Tibial nerve (tissue), 4 donors: ENCODE measurements around the gene TECPR1. TPM values are rescaled to one million over a fixed set of nuclear protein-coding genes. Genes with fewer than 3 reads are reported as not detected.

Experiments
- DNase-seq, 2 donors: peaks; one replicate each; pipeline ENCODE4 v3.0.0-alpha.2; 2019; ENCODE audit warnings: low spot score in 2 of 2
- H3K27ac ChIP-seq, 4 donors: fragments of 200-600 bp; sonication (generic) in 3 of 4; one replicate each; pipeline ENCODE4 v1.5.1; 2017 to 2019; ENCODE audit warnings: mild to moderate bottlenecking in 1 of 4
- H3K27me3 ChIP-seq, 2 donors: fragments of 200-600 bp; sonication (generic) in 1 of 2; one replicate each; pipeline versions ENCODE4 v1.5.1 to v1.6.0; 2017 to 2019
- H3K36me3 ChIP-seq, 3 donors: fragments of 200-600 bp; sonication (generic); one replicate each; pipeline ENCODE4 v1.5.1; 2018 to 2019
- H3K4me1 ChIP-seq, 4 donors: fragments of 200-600 bp; sonication (generic) in 3 of 4; one replicate each; pipeline ENCODE4 v1.5.1; 2017 to 2019
- H3K4me3 ChIP-seq, 4 donors: fragments of 200-600 bp; sonication (generic) in 3 of 4; one replicate each; pipeline ENCODE4 v1.5.1; 2017 to 2019; ENCODE audit warnings: mild to moderate bottlenecking in 1 of 4, moderate library complexity in 1 of 4
- H3K9me3 ChIP-seq, 4 donors: fragments of 200-600 bp; sonication (generic) in 3 of 4; one replicate each; pipeline ENCODE4 v1.5.1; 2017 to 2019
- EP300 ChIP-seq, 2 donors: sonication (generic); formaldehyde crosslinking; IDR thresholded peaks; one replicate each; pipeline ENCODE4 v1.6.1; 2017; ENCODE audit warnings: antibody characterized with exemption in 2 of 2, mild to moderate bottlenecking in 1 of 2
- POLR2A ChIP-seq, 2 donors: fragments of 450-650 bp; IDR thresholded peaks; one replicate each; pipeline ENCODE4 v1.6.1; 2017; ENCODE audit warnings: antibody characterized with exemption in 2 of 2, mild to moderate bottlenecking in 2 of 2, moderate library complexity in 2 of 2
- WGBS, 2 donors: methylation state at CpG; one replicate each; pipeline ENCODE4 v1.1.5; 2018; 5-methylcytosine and 5-hydroxymethylcytosine counted together
- total RNA-seq, 4 donors: library from RNA; depleted of rRNA; stranded (reverse); fragments of >200 nt; gene quantifications; one replicate each; pipeline ENCODE4 v1.1.0, GENCODE V29; 2016
- TF ChIP-seq, protein P1 (sequence below), 5 experiments: fragments of 200-600 bp in 3 of 5; fragments of 450-650 bp in 2 of 5; sonication (generic) in 3 of 5; IDR thresholded peaks; one replicate each; pipeline ENCODE4 v1.5.1; 2016 to 2019; ENCODE audit warnings: antibody characterized with exemption in 5 of 5, mild to moderate bottlenecking in 3 of 5, moderate library complexity in 2 of 5

The TECPR1 gene
- total RNA-seq, 4 donors from 2014 or later, result 30.8 to 72.6 (median 41.2) TPM

- TF ChIP-seq EP300 (IDR thresholded peaks at IDR 0.05) (no peak), POLR2A (IDR thresholded peaks at IDR 0.05) (no peak)
- TF ChIP-seq, protein P1, sequence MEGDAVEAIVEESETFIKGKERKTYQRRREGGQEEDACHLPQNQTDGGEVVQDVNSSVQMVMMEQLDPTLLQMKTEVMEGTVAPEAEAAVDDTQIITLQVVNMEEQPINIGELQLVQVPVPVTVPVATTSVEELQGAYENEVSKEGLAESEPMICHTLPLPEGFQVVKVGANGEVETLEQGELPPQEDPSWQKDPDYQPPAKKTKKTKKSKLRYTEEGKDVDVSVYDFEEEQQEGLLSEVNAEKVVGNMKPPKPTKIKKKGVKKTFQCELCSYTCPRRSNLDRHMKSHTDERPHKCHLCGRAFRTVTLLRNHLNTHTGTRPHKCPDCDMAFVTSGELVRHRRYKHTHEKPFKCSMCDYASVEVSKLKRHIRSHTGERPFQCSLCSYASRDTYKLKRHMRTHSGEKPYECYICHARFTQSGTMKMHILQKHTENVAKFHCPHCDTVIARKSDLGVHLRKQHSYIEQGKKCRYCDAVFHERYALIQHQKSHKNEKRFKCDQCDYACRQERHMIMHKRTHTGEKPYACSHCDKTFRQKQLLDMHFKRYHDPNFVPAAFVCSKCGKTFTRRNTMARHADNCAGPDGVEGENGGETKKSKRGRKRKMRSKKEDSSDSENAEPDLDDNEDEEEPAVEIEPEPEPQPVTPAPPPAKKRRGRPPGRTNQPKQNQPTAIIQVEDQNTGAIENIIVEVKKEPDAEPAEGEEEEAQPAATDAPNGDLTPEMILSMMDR (IDR thresholded peaks at IDR 0.05), result no peak
- H3K27ac ChIP-seq, result no peak overlapping the region
- H3K36me3 ChIP-seq, result peaks cover 0 to 77% (median 0%) of the 10 kb centered on the region in 3 donors
- DNase-seq, result no peak
- no peak overlapping the region for H3K4me3 ChIP-seq
- no peaks in the 10 kb centered on the region for H3K4me1 ChIP-seq
- WGBS, 2 donors, result 87% methylated on average over 16 of the region's 16 CpGs
- no peaks in the 10 kb centered on the region for H3K27me3 ChIP-seq
- peaks cover 0 to 15% (median 0%) of the 10 kb centered on the region in 4 donors for H3K9me3 ChIP-seq
Observed at GRCh38 chr7:98196706-98197605, 55.1 kb downstream of the TECPR1 start.

DNA sequence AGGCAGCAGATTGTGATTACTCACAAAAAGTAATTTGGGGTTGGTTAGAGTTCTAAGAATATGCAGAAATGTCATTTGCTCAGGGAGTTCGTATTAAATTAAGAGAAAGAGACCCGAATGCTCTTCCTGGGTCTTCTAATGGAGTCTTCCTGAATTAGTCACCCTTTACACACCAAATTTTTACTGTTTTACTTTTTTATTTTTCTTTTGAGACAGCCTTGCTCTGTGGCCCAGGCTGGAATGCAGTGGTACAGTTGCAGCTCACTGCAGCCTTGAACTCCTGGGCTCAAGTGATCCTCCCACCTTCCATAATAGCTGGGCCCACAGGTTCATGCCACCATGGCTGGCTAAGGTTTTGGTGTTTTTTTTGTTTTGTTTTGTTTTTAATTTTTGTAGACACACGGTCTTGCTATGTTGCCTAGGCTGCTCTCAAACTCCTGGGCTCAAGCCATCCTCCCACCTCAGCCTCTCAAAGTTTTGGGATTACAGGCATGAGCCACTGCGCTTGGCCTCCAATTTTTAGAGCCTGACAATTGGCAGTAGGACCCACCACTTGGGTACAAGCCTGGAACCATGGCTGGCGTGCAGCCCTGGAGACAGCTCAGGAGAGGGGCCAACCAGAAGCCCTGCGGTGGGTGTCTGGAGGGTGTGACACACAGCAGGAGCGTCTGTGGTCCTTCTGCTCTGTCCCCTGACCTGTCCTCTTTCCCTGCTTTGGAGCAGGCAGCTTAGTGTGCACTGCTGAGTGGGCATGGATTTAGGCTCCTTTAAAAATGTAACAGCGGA is 57.2 kb downstream of the TECPR1 start:
- Histone ChIP-seq H3K27ac (no peak overlapping the region), H3K9me3 (peaks cover 0 to 15% (median 0%) of the 10 kb centered on the region in 4 donors), H3K4me3 (no peak overlapping the region), H3K36me3 (peaks cover 0 to 96% (median 0%) of the 10 kb centered on the region in 3 donors), H3K27me3 (no peaks in the 10 kb centered on the region), H3K4me1 (no peaks in the 10 kb centered on the region)
- DNase-seq, result no peak
- TF ChIP-seq EP300 (IDR thresholded peaks at IDR 0.05), result no peak
- TF ChIP-seq, protein P1 (IDR thresholded peaks at IDR 0.05), result no peak
- no peak for TF ChIP-seq POLR2A (IDR thresholded peaks at IDR 0.05)
- WGBS, 2 donors, result 89 to 93% methylated on average over 8 of the region's 8 CpGs

DNA sequence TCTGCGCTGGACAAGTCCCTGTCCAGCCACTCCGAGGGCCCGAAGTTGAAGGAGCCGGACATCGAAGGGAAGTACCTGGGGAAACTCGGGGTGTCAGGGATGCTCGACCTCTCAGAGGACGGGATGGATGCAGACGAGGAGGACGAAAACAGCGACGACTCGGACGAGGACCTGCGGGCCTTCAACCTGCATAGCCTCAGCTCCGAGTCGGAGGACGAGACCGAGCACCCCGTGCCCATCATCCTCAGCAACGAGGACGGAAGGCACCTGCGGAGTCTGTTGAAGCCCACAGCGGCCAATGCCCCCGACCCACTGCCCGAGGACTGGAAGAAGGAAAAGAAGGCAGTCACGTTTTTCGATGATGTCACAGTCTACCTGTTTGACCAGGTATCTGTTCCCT is 57.8 kb downstream of the TECPR1 start:
- DNase-seq, result no peak
- WGBS, 2 donors, result 95 to 98% methylated on average over 28 of the region's 28 CpGs
- Histone ChIP-seq H3K9me3 (peaks cover 0 to 10% (median 0%) of the 10 kb centered on the region in 4 donors), H3K36me3 (peaks cover 0 to 97% (median 0%) of the 10 kb centered on the region in 3 donors), H3K27ac (no peak overlapping the region), H3K4me1 (no peaks in the 10 kb centered on the region), H3K4me3 (no peak overlapping the region), H3K27me3 (no peaks in the 10 kb centered on the region)
- TF ChIP-seq, protein P1 (IDR thresholded peaks at IDR 0.05), result no peak
- TF ChIP-seq EP300 (IDR thresholded peaks at IDR 0.05) (no peak), POLR2A (IDR thresholded peaks at IDR 0.05) (no peak)

DNA sequence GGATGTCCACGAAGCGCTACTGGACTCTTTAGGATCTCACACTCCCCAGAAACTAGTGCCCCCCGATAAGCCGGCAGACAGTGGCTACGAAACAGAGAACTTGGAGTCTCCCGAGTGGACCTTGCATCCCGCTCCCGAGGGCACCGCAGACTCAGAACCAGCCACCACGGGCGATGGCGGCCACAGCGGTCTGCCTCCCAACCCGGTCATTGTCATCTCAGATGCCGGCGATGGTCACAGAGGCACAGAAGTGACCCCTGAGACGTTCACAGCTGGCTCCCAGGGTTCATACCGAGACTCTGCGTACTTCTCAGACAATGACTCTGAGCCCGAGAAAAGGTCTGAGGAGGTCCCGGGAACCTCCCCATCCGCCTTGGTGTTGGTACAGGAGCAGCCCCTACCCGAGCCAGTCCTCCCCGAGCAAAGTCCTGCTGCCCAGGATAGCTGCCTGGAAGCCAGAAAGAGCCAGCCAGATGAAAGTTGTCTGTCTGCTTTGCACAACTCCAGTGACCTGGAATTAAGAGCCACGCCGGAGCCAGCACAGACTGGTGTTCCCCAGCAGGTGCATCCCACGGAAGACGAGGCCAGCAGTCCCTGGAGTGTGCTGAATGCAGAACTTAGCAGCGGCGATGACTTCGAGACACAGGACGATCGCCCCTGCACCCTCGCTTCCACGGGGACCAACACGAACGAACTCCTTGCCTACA is 58.4 kb downstream of the TECPR1 start:
- peaks cover 0 to 7% (median 0%) of the 10 kb centered on the region in 4 donors for H3K9me3 ChIP-seq
- no peak overlapping the region for H3K4me3 ChIP-seq
- no peaks in the 10 kb centered on the region for H3K27me3 ChIP-seq
- DNase-seq, result no peak
- no peaks in the 10 kb centered on the region for H3K4me1 ChIP-seq
- WGBS, 2 donors, result 95 to 96% methylated on average over 23 to 34 of the region's 37 CpGs
- TF ChIP-seq EP300 (IDR thresholded peaks at IDR 0.05) (no peak), POLR2A (IDR thresholded peaks at IDR 0.05) (no peak)
- TF ChIP-seq, protein P1 (IDR thresholded peaks at IDR 0.05), result no peak
- no peak overlapping the region for H3K27ac ChIP-seq
- peaks cover 0 to 97% (median 0%) of the 10 kb centered on the region in 3 donors for H3K36me3 ChIP-seq
